HEK293 (cell line): Measurements from ENCODE around the gene FOSB.

Source experiments
- CTCF ChIA-PET: fragments of 350-600 bp; formaldehyde crosslinking; extraction: SDS; loops from one replicate; lab custom pipeline; 2021; ENCODE audit warnings: antibody characterized with exemption; lab: Yijun Ruan, JAX
- POLR2A ChIA-PET: fragments of 300-600 bp; formaldehyde crosslinking; extraction: SDS; loops from one replicate; lab custom pipeline; 2020; ENCODE audit warnings: antibody characterized with exemption, inconsistent platforms; lab: Yijun Ruan, JAX
- H3K27ac ChIP-seq: fragments of 200-500 bp; sonication (Bioruptor generic); 2 replicates; pipeline ENCODE4 v1.5.1; 2014; ENCODE audit warnings: low read depth, low read length, control low read depth, inconsistent platforms; ENCODE audit errors: extremely low read depth
- H3K36me3 ChIP-seq, 2 experiments: fragments of 200-500 bp in 1 of 2; sonication (Bioruptor generic) in 1 of 2; 1 replicate in 1 of 2; 2 replicates in 1 of 2; pipeline ENCODE4 v1.5.1; 2014 to 2017; ENCODE audit warnings: inconsistent platforms in 2 of 2, low read length in 2 of 2; ENCODE audit not compliant: control insufficient read depth in 2 of 2, insufficient read depth in 1 of 2
- H3K4me1 ChIP-seq: fragments of 200-500 bp; sonication (Bioruptor generic); 2 replicates; pipeline ENCODE4 v1.5.1; 2014; ENCODE audit warnings: mild to moderate bottlenecking, low read length, inconsistent platforms; ENCODE audit not compliant: control insufficient read depth, insufficient read depth
- H3K4me3 ChIP-seq: 2 replicates; pipeline ENCODE4 v1.5.1; 2011; ENCODE audit warnings: low read depth, mild to moderate bottlenecking, control low read depth, low read length, moderate library complexity
- H3K9me3 ChIP-seq: fragments of 200-500 bp; sonication (Bioruptor generic); 2 replicates; pipeline ENCODE4 v1.5.1; 2014; ENCODE audit warnings: low read depth, low read length, inconsistent platforms; ENCODE audit not compliant: control insufficient read depth, insufficient read depth
- GLIS1 ChIP-seq: fragments of 450-650 bp; formaldehyde crosslinking; IDR thresholded peaks from 2 replicates; pipeline ENCODE4 v1.5.1; 2016; ENCODE audit warnings: missing biosample characterization, missing genetic modification characterization
- PRDM1 ChIP-seq: fragments of 450-650 bp; formaldehyde crosslinking; IDR thresholded peaks from 2 replicates; pipeline ENCODE4; 2016; ENCODE audit warnings: missing biosample characterization, missing genetic modification characterization
- PRDM10 ChIP-seq: fragments of 450-650 bp; formaldehyde crosslinking; IDR thresholded peaks from 2 replicates; pipeline ENCODE4 v1.5.1; 2016; ENCODE audit warnings: missing biosample characterization, missing genetic modification characterization
- SALL2 ChIP-seq: fragments of 450-650 bp; formaldehyde crosslinking; IDR thresholded peaks from 2 replicates; pipeline ENCODE4 v1.5.0; 2017; ENCODE audit warnings: missing biosample characterization, mild to moderate bottlenecking, missing genetic modification characterization, borderline replicate concordance
- SCRT2 ChIP-seq: fragments of 450-650 bp; formaldehyde crosslinking; IDR thresholded peaks from 2 replicates; pipeline ENCODE4 v1.5.1; 2016; ENCODE audit warnings: missing biosample characterization, missing genetic modification characterization
- SP7 ChIP-seq: fragments of 450-650 bp; formaldehyde crosslinking; IDR thresholded peaks from 2 replicates; pipeline ENCODE4 v1.5.1; 2016; ENCODE audit warnings: missing biosample characterization, missing genetic modification characterization
- ZBTB48 ChIP-seq: fragments of 450-650 bp; formaldehyde crosslinking; IDR thresholded peaks from 2 replicates; pipeline ENCODE4 v1.5.1; 2016; ENCODE audit warnings: missing biosample characterization, missing genetic modification characterization
- ZBTB7A ChIP-seq: fragments of 450-650 bp; formaldehyde crosslinking; IDR thresholded peaks from 2 replicates; pipeline ENCODE4 v1.5.1; 2016; ENCODE audit warnings: low read depth, missing biosample characterization, missing genetic modification characterization
- ZFP37 ChIP-seq: fragments of 450-650 bp; formaldehyde crosslinking; IDR thresholded peaks from 2 replicates; pipeline ENCODE4 v1.5.1; 2016; ENCODE audit warnings: missing biosample characterization, missing genetic modification characterization
- ZNF155 ChIP-seq: fragments of 450-650 bp; formaldehyde crosslinking; IDR thresholded peaks from 2 replicates; pipeline ENCODE4 v1.5.1; 2016; ENCODE audit warnings: missing biosample characterization, missing genetic modification characterization
- ZNF157 ChIP-seq: fragments of 450-650 bp; formaldehyde crosslinking; IDR thresholded peaks from 2 replicates; pipeline ENCODE4 v1.5.1; 2016; ENCODE audit warnings: missing biosample characterization, missing genetic modification characterization
- ZNF174 ChIP-seq: fragments of 450-650 bp; formaldehyde crosslinking; IDR thresholded peaks from 2 replicates; pipeline ENCODE4 v1.5.0; 2017; ENCODE audit warnings: missing biosample characterization, mild to moderate bottlenecking, missing genetic modification characterization
- ZNF214 ChIP-seq: fragments of 450-650 bp; formaldehyde crosslinking; IDR thresholded peaks from 2 replicates; pipeline ENCODE4 v1.5.1; 2017; ENCODE audit warnings: missing biosample characterization, mild to moderate bottlenecking, missing genetic modification characterization, borderline replicate concordance
- ZNF223 ChIP-seq: fragments of 450-650 bp; formaldehyde crosslinking; IDR thresholded peaks from 2 replicates; pipeline ENCODE4 v1.5.1; 2016; ENCODE audit warnings: missing biosample characterization, missing genetic modification characterization
- ZNF239 ChIP-seq: fragments of 450-650 bp; formaldehyde crosslinking; IDR thresholded peaks from 2 replicates; pipeline ENCODE4 v1.5.1; 2016; ENCODE audit warnings: missing biosample characterization, missing genetic modification characterization
- ZNF280C ChIP-seq: fragments of 450-650 bp; formaldehyde crosslinking; IDR thresholded peaks from 2 replicates; pipeline ENCODE4 v1.5.1; 2016; ENCODE audit warnings: missing biosample characterization, missing genetic modification characterization
- ZNF311 ChIP-seq: fragments of 450-650 bp; formaldehyde crosslinking; IDR thresholded peaks from 2 replicates; pipeline ENCODE4 v1.5.1; 2017; ENCODE audit warnings: missing biosample characterization, missing genetic modification characterization, borderline replicate concordance
- ZNF341 ChIP-seq: fragments of 450-650 bp; formaldehyde crosslinking; IDR thresholded peaks from 2 replicates; pipeline ENCODE4; 2016; ENCODE audit warnings: low read depth, missing biosample characterization, missing genetic modification characterization
- ZNF37A ChIP-seq: fragments of 450-650 bp; IDR thresholded peaks from 2 replicates; pipeline ENCODE4 v1.5.1; 2018; ENCODE audit warnings: missing biosample characterization, missing genetic modification characterization
- ZNF423 ChIP-seq: fragments of 450-650 bp; formaldehyde crosslinking; IDR thresholded peaks from 2 replicates; pipeline ENCODE4 v1.5.1; 2016; ENCODE audit warnings: missing biosample characterization, missing genetic modification characterization
- ZNF510 ChIP-seq: fragments of 450-650 bp; formaldehyde crosslinking; IDR thresholded peaks from 2 replicates; pipeline ENCODE4 v1.5.1; 2018; ENCODE audit warnings: mild to moderate bottlenecking, missing genetic modification characterization, missing biosample characterization; ENCODE audit not compliant: insufficient replicate concordance
- ZNF580 ChIP-seq: fragments of 450-650 bp; formaldehyde crosslinking; IDR thresholded peaks from 2 replicates; pipeline ENCODE4 v1.5.1; 2016; ENCODE audit warnings: missing biosample characterization, missing genetic modification characterization
- TF ChIP-seq, protein P1 (sequence below): fragments of 450-650 bp; formaldehyde crosslinking; IDR thresholded peaks from 2 replicates; pipeline ENCODE4 v1.5.1; 2017; ENCODE audit warnings: missing biosample characterization, mild to moderate bottlenecking, missing genetic modification characterization, moderate library complexity
- TF ChIP-seq, protein P2 (sequence below): sonication (generic); formaldehyde crosslinking; IDR thresholded peaks from 2 replicates; pipeline ENCODE4 v1.8.1; 2022; ENCODE audit warnings: mild to moderate bottlenecking, moderate library complexity, missing genetic modification reagents

Gene FOSB

DNA sequence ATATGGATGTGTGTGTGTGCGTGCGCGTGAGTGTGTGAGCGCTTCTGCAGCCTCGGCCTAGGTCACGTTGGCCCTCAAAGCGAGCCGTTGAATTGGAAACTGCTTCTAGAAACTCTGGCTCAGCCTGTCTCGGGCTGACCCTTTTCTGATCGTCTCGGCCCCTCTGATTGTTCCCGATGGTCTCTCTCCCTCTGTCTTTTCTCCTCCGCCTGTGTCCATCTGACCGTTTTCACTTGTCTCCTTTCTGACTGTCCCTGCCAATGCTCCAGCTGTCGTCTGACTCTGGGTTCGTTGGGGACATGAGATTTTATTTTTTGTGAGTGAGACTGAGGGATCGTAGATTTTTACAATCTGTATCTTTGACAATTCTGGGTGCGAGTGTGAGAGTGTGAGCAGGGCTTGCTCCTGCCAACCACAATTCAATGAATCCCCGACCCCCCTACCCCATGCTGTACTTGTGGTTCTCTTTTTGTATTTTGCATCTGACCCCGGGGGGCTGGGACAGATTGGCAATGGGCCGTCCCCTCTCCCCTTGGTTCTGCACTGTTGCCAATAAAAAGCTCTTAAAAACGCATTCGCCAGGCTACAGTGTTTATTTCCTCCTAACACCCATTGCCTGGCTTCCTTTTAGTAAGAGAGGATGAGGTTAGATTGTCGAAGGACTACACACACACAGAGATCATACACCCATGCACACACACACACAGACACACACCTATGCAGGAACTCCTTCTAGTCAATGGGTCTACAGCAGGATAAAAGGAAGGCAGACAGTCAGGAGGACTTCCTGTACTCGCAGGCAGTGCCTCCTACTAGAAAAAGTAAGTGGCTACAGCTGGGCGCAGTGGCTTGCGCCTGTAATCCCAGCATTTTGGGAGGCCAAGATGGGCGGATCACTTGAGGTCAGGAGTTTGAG lies 7.1 kb downstream of the FOSB start:
- no peaks in the 10 kb centered on the region for H3K36me3 ChIP-seq
- CTCF ChIA-PET = interaction anchor here (0.7 to 8.5 kb wide), 5 partner anchors 10 to 202 kb away, joined by 3 to 295 read pairs (median 6); no protein-coding TSS in a partner anchor
- POLR2A ChIA-PET = interaction anchor here (0.5 to 0.7 kb wide), 2 partner anchors 36 to 163 kb away, joined by 3 read pairs; no protein-coding TSS in a partner anchor
- no peak for TF ChIP-seq ZNF580
- TF ChIP-seq ZNF223 = no peak
- no peak for TF ChIP-seq ZNF239 (tag by site-specific recombination)
- no peak for TF ChIP-seq SCRT2 (tag by site-specific recombination)
- TF ChIP-seq, protein P1, sequence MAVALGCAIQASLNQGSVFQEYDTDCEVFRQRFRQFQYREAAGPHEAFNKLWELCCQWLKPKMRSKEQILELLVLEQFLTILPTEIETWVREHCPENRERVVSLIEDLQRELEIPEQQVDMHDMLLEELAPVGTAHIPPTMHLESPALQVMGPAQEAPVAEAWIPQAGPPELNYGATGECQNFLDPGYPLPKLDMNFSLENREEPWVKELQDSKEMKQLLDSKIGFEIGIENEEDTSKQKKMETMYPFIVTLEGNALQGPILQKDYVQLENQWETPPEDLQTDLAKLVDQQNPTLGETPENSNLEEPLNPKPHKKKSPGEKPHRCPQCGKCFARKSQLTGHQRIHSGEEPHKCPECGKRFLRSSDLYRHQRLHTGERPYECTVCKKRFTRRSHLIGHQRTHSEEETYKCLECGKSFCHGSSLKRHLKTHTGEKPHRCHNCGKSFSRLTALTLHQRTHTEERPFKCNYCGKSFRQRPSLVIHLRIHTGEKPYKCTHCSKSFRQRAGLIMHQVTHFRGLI (tag by site-specific recombination) = no peak
- TF ChIP-seq PRDM10 (tag by site-specific recombination) = no peak
- TF ChIP-seq ZBTB7A (tag by site-specific recombination) = no peak
- no peak for TF ChIP-seq ZNF174 (tag by site-specific recombination)
- TF ChIP-seq, protein P2, sequence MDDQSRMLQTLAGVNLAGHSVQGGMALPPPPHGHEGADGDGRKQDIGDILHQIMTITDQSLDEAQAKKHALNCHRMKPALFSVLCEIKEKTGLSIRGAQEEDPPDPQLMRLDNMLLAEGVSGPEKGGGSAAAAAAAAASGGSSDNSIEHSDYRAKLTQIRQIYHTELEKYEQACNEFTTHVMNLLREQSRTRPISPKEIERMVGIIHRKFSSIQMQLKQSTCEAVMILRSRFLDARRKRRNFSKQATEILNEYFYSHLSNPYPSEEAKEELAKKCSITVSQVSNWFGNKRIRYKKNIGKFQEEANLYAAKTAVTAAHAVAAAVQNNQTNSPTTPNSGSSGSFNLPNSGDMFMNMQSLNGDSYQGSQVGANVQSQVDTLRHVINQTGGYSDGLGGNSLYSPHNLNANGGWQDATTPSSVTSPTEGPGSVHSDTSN (CRISPR knock-in tag) = no peak
- no peak for TF ChIP-seq ZNF311
- no peak for TF ChIP-seq ZFP37 (tag by site-specific recombination)
- no peak for TF ChIP-seq SP7
- TF ChIP-seq, all 188 proteins: peak for 0
- no peaks in the 10 kb centered on the region for H3K4me1 ChIP-seq
- H3K27ac ChIP-seq = no peak overlapping the region
- no peak overlapping the region for H3K4me3 ChIP-seq
- H3K9me3 ChIP-seq = no peaks in the 10 kb centered on the region

GRCh38 chr19:45475537-45476291 lies 7.9 kb downstream of the FOSB start:
- Histone ChIP-seq H3K36me3 (no peaks in the 10 kb centered on the region), H3K9me3 (no peaks in the 10 kb centered on the region), H3K4me3 (no peak overlapping the region), H3K27ac (no peak overlapping the region), H3K4me1 (no peaks in the 10 kb centered on the region)
- POLR2A ChIA-PET = interaction anchor here (0.5 to 0.7 kb wide), 2 partner anchors 36 to 162 kb away, joined by 3 read pairs; no protein-coding TSS in a partner anchor
- CTCF ChIA-PET = interaction anchor here (1.1 to 8.5 kb wide), 3 partner anchors 10 to 73 kb away, joined by 8 to 295 read pairs (median 13); no protein-coding TSS in a partner anchor
- TF ChIP-seq ZNF223 (no peak), ZNF510 (tag by site-specific recombination) (no peak), ZNF174 (tag by site-specific recombination) (no peak), ZNF37A (tag by site-specific recombination) (no peak), SALL2 (no peak), ZNF157 (tag by site-specific recombination) (no peak), ZBTB48 (tag by site-specific recombination) (no peak), ZNF423 (tag by site-specific recombination) (no peak), ZNF214 (tag by site-specific recombination) (no peak), ZNF155 (tag by site-specific recombination) (no peak), PRDM1 (tag by site-specific recombination) (no peak), ZNF280C (tag by site-specific recombination) (no peak), ZNF341 (tag by site-specific recombination) (no peak), GLIS1 (tag by site-specific recombination) (no peak)
